Ovary (tissue), 3 donors: Measurements from ENCODE around the gene CREB3L4.

Experiments used
- CTCF ChIP-seq, 3 donors: fragments of 450-650 bp in 2 of 3; fragments of 200-600 bp in 1 of 3; IDR thresholded peaks; one replicate each; pipeline versions ENCODE4 v1.5.1 to v1.8.0; 2016 to 2022; ENCODE audit warnings: antibody characterized with exemption in 3 of 3, mild to moderate bottlenecking in 1 of 3
- EP300 ChIP-seq: sonication (generic); formaldehyde crosslinking; IDR thresholded peaks from one replicate; pipeline ENCODE4 v1.6.1; 2017; ENCODE audit warnings: antibody characterized with exemption
- POLR2A ChIP-seq: fragments of 450-650 bp; IDR thresholded peaks from one replicate; pipeline ENCODE4 v1.6.1; 2017; ENCODE audit warnings: antibody characterized with exemption, mild to moderate bottlenecking, moderate library complexity
- donor health status: DM: no; HTN: no; CAD: no.

- no peak for TF ChIP-seq CTCF (IDR thresholded peaks at IDR 0.05)
- no peak for TF ChIP-seq POLR2A
- TF ChIP-seq EP300: no peak
These were observed 45.4 kb upstream of the CREB3L4 start for GRCh38 chr1:153922076-153922971.
